HG03571 (cell line): ENCODE results near the gene STK32B.

ENCODE experiments used
- ATAC-seq: cut with Tn5 transposase; IDR thresholded peaks from one replicate; pipeline ENCODE4 v1.9.1; 2021; ENCODE audit not compliant: unreplicated experiment

The STK32B gene

DNA sequence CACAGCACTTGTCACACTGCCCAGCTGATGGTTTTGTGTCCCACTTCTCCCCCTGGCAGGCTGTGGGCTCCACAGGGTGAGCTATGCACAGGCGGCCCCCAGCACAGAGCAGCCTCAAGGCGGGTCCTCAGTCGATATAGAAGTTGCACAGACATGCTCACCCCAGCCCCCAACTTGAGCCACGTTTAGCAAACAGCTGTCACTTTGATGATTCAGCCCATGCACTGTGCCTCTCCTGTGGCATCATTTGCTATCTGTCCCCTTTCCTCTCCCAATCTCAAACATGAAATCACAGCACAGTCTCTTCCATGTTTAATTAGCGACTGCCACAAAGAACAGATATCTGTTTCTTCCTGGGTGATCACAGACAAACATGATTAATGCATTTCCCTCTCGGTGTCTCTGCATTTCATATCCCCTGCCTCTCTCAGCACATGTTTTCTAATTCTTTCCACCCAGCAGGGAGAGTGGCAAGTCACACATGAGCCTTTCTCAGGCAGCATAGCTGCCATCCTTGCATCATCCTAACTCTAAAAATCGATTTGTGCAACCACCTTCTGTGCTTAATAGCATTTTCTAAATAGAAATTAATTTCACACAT is 452.2 kb downstream of the STK32B start:
- no peak for ATAC-seq

GRCh38 chr4:5504486-5504885 is 453.2 kb downstream of the STK32B start:
- no peak for ATAC-seq

- no peak for ATAC-seq
Measured at GRCh38 chr4:5510504-5510903, 459.2 kb downstream of the STK32B start.

- ATAC-seq = no peak
Measured at GRCh38 chr4:5511791-5512190, 460.5 kb downstream of the STK32B start.

GRCh38 chr4:5515646-5516045 is 464.4 kb downstream of the STK32B start:
- no peak for ATAC-seq

- no peak for ATAC-seq
Measured at GRCh38 chr4:5517372-5517771, 466.1 kb downstream of the STK32B start.

- ATAC-seq = no peak
Measured at GRCh38 chr4:5524446-5525299, 473.4 kb downstream of the STK32B start.

DNA sequence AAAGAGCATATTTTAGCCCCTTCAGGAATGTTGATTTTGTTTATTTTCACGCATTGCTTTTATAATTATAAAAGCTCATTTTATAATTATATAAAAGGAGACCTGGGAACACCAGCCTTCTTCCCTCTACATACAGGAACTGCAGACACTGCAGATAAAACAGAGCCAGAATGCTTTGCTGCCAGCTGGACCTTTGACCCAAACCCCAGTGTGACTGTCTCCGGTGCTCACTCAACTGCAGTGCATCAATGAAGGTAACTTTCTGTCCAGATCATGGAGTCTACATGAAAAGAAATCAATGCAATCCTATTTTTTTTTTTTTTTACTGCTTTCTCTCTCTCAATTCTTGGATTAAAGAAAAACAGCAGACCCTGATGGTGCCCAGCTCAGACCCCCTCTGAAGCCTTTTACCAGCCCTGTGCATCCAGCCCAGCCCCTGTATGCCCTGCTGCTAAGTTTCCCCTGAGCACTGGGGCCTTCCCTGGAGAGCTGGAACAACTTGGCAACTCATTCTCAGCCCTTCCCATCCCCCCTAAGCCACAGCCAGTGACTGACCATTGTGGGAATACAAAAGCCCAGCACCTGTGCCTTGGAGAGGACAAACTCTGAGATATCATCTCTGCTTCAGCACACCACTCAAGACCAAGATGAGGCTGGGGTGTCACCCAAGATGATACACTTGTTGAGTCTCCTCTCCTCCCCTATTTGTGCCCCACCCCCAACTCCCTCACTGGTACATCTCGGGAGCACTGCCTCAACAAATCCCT is 475.0 kb downstream of the STK32B start:
- ATAC-seq = no peak

GRCh38 chr4:5527211-5527610 is 475.9 kb downstream of the STK32B start:
- ATAC-seq = no peak

GRCh38 chr4:5528031-5528436 is 476.8 kb downstream of the STK32B start:
- no peak for ATAC-seq

GRCh38 chr4:5532100-5532499 is 480.8 kb downstream of the STK32B start:
- ATAC-seq = no peak

DNA sequence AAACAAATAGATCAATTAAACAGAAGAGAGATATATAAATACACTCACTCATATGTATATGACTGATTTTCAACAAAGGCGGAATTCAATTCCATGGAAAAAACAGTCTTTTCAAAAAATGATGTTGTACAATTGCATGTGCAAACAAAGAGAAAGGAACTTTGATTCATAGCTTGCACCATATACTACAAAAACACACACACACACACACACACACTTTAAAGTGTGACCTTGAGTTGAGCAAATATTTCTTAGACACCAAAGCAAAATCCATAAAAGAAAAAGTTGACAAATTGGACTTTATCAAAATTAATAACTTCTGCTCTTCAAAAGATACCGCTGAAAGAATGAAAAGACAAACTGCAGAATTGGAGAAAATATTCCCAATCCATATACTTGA is 488.3 kb downstream of the STK32B start:
- no peak for ATAC-seq

GRCh38 chr4:5541169-5541568 is 489.9 kb downstream of the STK32B start:
- no peak for ATAC-seq

DNA sequence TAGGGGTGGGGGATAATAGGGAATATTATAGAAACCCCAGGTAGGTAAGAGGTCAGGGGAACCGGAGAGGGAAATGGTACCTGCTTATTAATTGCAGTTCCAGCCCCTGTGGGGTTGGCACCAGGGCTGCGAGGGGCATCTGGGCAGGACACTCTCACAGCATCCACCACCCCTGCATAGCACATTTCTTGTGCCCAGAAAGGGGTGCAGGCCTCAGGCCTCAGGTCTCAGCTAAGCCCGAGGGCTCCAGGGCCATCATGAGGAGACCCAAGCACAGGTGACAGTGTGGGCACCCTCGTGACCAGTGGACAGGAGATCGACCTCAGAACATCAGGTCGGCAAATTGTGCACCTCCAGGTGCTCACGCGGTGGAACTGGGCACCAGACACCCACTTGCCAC is 492.4 kb downstream of the STK32B start:
- no peak for ATAC-seq

DNA sequence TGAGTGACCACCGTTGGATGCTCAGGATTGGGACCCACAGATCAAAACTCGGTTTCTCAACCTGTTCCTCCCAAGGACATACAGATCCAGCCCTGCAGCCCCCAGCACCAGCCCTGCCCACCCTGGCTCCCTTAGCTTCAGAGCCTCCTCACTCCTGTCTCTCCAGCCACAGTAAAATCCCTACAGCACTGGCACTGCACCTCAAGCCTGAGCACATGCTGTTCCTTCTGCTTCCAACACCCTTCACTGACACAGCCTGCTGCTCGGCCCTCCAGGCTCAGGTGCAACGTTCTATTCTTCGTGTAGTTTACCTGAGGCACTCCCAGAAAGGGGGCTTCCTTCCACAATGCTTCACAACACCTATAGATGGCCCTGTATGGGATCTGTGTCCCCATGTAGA is 493.5 kb downstream of the STK32B start:
- ATAC-seq = no peak

DNA sequence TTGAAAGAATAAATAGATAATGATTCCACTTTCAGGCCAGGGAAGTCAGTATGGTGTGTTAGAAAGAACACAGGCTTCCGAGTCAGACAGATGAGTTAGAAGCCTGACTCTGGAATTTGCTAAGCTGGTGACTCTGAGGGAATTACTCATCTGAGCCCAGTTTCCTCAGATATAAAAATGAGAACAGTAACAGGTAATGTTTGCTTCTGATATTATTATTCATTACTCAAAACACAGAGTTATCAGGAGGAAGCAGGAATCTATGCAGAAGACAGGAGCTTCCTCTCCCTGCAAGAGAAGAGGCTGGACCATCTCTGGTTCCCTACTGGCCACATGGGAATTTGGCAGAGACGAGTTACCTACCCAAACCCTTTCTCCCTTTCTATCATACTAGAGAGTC is 494.0 kb downstream of the STK32B start:
- no peak for ATAC-seq

GRCh38 chr4:5547651-5548249 is 496.5 kb downstream of the STK32B start:
- ATAC-seq = no peak
